Ovary (tissue), 3 donors: ENCODE results near the gene SPAG9.

Experiments
- EP300 ChIP-seq: sonication (generic); formaldehyde crosslinking; IDR thresholded peaks from one replicate; pipeline ENCODE4 v1.6.1; 2017; ENCODE audit warnings: antibody characterized with exemption
- POLR2A ChIP-seq: fragments of 450-650 bp; IDR thresholded peaks from one replicate; pipeline ENCODE4 v1.6.1; 2017; ENCODE audit warnings: antibody characterized with exemption, mild to moderate bottlenecking, moderate library complexity
- TF ChIP-seq, protein P1 (sequence below), 3 donors: fragments of 450-650 bp in 2 of 3; fragments of 200-600 bp in 1 of 3; IDR thresholded peaks; one replicate each; pipeline versions ENCODE4 v1.5.1 to v1.8.0; 2016 to 2022; ENCODE audit warnings: antibody characterized with exemption in 3 of 3, mild to moderate bottlenecking in 1 of 3
- donor health status: DM: no; HTN: no; CAD: no.

- TF ChIP-seq, protein P1, sequence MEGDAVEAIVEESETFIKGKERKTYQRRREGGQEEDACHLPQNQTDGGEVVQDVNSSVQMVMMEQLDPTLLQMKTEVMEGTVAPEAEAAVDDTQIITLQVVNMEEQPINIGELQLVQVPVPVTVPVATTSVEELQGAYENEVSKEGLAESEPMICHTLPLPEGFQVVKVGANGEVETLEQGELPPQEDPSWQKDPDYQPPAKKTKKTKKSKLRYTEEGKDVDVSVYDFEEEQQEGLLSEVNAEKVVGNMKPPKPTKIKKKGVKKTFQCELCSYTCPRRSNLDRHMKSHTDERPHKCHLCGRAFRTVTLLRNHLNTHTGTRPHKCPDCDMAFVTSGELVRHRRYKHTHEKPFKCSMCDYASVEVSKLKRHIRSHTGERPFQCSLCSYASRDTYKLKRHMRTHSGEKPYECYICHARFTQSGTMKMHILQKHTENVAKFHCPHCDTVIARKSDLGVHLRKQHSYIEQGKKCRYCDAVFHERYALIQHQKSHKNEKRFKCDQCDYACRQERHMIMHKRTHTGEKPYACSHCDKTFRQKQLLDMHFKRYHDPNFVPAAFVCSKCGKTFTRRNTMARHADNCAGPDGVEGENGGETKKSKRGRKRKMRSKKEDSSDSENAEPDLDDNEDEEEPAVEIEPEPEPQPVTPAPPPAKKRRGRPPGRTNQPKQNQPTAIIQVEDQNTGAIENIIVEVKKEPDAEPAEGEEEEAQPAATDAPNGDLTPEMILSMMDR (IDR thresholded peaks at IDR 0.05) = no peak
- TF ChIP-seq EP300 (no peak), POLR2A (no peak)
These were observed 143.7 kb downstream of the SPAG9 start for GRCh38 chr17:50976951-50977472.
